T-helper 2 cell treated with Interferon-gamma antibody and Interleukin-4, amounts not matched to agents 100 ng/mL and 5 ng/mL, for 36 hours (primary cell): ENCODE measurements around the gene CCR8. TPM values are rescaled to one million over a fixed set of nuclear protein-coding genes. Genes with fewer than 3 reads are reported as not detected.
"Not testable (repeated sequence)": the region's sequence is repeated elsewhere in the genome, so short reads cannot be mapped to it uniquely, and the experiment has no call there.

Source experiments
- intact Hi-C: fragments of 100-400 bp; cut with micrococcal nuclease; formaldehyde crosslinking; loops from one replicate; pipeline ENCODE4 v1.15.1; 2023
- total RNA-seq: library from RNA; stranded (reverse); gene quantifications from 2 replicates; pipeline ENCODE4 v1.2.3, GENCODE V29; 2022

CCR8 gene
- total RNA-seq, 1 donor from 2014 or later: 13.7 TPM

DNA sequence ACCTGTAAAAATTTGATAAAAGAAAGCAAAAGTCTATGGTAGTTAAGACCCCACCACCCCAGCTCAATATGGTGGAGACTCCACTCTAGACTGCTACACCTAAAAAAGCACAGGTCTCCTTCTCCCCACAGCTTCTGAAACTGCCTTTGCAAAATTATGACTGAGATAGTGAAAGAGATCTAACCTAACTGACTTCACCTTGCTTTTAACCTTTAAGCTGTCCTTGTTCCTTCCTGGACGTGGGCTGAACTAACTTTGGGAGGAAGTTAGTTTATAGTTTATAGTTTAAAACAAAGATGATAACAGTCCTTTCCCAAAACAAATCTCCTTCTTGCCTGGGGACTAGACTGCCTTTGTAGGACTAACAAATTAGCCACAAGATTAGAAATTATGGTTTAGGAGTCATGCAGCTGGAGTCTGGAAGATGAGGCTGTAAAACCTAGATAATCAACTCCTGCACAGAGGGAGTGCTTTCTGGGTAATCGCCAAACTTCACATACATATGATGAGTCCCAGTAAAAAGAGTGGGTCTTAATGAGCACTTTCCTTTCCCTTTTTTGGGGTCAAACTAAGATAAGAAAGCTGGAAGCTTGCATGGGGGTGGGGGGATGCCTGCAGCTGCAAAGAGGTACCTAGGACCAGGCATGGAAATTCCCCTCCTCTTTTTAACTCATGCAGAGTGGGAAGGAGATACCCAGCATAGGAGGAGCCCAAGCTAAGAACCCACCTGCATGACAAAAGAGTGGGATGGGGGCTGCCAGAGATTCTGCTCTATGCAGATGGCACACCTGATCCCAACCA lies 17.5 kb downstream of the CCR8 start:
- intact Hi-C loops: no loop called here

DNA sequence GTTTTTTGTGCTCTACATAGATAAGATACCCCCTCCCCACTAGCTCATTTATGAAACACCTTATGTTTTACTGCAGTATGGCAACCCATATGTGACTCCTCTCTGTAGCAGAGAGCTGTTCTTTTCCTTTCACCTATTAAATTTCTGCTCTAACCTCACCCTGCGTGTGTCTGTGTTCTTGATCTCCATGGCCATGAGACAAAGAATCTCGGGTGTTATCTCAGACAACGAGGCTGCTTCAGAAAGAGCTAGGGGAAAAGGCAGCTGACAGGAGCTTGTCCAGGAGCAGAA lies 18.0 kb downstream of the CCR8 start:
- intact Hi-C loops: no loop called here

DNA sequence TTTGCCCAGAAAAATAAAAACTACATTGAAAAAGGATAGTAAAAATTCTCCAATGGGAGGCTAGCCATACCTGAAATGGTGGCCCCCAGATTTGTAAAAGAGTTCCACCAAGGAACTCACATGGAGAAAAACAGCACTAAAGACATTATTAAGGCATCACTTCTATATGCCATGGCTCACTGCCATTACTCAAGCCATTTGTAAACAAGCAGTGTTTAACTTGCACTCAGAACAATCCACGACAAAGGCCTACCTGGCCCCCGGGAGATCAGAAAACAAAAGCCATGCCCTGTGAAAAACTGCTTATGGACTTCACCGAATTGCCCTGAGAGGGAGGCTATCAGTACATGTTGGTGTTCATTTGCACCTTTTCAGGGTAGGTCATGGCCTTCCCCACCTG lies 19.6 kb downstream of the CCR8 start:
- intact Hi-C loops: no loop called here

DNA sequence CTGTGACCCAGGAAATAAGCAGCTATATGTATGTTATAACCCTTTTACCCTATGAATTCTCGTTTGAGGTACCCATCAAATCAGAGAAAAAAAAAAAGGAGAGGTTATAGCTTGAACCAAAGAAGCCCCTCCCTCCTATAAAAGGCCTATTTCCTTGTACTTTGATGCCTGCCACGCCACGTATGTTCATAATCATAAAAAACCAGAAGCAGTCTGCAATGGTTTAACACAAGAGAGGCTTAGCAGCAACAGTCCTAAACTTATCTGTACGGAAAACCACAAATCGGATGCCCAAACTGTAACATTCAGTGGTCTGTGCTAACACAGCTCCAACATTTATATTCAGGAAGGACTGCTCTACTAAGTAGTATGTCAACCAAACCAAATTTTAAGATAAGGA lies 21.2 kb downstream of the CCR8 start:
- intact Hi-C loops: no loop called here

DNA sequence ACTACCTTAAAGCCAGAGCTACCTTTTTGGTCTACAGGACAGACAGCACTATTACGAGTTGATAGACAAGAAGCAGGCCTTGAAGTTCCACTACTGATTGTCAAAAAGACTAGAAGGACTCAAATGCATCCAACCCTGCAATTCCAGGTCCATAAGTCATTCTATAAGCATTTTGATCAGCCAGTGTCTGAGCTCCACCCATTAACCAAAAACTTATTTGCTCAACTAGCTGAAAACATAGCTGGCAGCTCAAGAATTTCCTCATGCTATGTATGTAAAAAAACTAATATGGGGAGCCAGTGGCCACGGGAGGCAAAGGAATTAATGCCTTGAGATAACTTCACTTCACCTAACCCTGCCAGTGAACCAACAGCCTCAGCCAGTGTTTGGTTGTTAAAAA lies 21.6 kb downstream of the CCR8 start:
- intact Hi-C loops: not testable (repeated sequence)

DNA sequence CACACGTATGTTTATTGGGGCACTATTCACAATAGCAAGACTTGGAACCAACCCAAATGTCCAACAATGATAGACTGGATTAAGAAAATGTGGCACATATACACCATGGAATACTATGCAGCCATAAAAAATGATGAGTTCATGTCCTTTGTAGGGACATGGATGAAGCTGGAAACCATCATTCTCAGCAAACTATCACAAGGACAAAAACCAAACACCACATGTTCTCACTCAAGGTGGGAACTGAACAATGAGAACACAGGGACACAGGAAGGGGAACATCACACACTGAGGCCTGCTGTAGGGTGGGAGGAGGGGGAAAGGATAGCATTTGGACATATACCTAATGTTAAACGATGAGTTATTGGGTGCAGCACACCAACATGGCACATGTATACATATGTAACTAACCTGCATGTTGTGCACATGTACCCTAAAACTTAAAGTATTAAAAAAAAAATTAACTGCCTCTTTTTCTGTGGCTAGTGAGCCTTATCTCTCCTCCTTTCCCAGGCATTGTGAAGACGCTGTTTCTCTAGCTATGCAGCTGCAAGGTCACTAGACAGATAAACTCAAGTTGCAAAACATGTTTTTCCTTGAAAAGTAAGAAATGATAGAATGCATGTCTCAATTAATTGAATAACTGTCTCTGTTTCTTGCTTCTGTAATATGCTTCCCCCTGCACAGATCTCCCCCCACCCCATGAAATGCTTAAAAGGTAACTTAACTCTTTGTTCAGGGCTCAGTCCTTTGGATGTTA lies 23.8 kb downstream of the CCR8 start:
- intact Hi-C loops: not testable (repeated sequence)

DNA sequence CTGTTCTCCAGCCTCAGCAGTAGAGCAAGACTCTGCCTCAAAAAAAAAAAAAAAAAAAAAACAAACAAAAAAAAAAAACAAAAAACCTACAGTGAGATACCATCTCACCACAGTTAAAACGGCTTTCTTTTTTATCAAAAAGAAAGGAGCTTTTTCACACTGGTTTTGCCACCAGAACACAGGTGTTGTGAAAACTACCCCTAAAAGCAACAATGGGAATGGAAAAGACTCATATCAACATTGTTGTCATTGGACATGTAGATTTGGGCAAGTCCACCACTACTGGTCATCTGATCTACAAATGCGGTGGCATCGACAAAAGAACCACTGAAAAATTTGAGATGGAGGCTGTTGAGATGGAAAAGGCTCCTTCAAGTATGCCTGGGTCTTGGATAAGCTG lies 28.8 kb downstream of the CCR8 start:
- intact Hi-C loops: no loop called here

DNA sequence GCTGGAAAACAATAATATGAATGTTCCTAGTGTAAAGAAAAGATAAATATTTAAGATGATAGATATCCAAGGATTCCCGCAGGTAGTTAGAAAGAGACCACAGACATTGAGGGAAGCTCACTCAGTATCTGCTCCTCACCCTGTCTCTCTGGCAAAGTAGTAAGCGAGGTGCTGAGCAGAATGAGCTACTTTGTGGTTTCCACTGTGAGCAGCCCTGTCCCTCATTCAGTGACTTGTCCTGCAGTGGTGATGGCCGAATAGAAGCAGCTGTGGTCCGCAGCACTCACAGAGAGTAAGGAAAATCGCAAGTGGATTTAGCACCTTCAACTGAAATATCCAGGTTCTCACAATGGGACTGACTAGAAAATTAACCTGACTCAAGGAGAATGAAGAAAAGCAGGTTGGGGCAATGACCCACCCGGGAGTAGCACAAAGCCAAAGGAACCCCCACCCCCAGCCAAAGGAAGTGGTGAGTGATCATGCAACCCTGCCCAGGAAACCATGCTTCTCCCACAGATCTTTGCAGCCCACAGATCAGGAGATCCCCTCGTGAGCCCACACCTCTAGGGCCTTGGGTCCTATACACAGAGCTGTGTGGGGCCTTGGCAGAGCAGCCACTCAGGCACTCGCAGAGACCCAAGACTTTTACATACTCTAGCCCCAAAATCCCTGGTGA lies 31.9 kb downstream of the CCR8 start:
- intact Hi-C loops: loop anchor here (2.0 kb wide), 3 partner anchors 21 to 45 kb away; partner anchors contain the start of genes CCR8, RPSA and SLC25A38

DNA sequence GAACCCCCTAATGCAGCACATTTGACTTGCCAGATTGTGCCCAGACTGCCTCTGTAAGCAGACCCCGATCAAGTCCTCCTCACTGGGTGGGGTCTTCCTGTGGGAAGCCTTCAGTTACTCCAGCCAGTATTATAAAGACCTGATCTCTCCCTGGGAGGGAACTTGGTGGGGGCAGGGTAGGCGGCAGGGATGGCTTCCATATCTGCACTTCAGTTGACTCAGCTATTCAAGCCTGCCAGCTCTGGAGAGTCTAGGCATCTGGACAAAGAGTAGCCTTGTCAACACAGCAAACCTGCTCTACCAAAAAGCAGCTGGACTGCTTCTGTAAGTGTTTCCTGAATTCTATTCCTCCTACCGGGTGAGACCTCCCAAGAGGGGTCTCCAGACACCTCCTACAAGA lies 32.7 kb downstream of the CCR8 start:
- intact Hi-C loops: loop anchor here (1.0 kb wide), 1 partner anchor 16 kb away; no protein-coding TSS in a partner anchor

DNA sequence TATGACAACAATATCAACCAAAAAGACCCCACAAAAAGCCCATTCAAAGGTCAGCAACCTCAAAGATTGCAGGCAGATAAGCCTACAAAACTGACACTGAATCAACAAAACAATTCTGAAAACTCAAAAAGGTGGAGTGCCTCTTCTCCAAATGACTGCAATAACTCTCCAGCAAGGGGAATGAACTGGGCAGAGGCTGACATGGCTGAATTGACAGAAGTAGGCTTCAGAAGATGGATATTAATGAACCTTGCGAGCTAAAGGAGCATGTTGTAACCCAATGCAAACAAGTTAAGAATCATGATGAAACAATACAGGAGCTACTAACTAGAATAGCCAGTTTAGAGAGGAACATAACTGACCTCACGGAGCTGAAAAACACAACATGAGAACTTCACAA lies 33.3 kb downstream of the CCR8 start:
- intact Hi-C loops: loop anchor here (1.0 kb wide), 1 partner anchor 15 kb away; no protein-coding TSS in a partner anchor

DNA sequence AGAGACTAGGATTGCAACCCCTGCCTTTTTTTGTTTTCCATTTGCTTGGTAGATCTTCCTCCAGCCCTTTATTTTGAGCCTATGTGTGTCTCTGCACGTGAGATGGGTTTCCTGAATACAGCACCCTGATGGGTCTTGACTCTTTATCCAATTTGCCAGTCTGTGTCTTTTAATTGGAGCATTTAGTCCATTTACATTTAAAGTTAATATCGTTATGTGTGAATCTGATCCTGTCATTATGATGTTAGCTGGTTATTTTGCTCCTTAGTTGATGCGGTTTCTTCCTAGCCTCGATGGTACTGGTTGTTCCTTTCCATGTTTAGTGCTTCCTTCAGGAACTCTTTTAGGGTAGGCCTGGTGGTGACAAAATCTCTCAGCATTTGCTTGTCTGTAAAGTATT lies 40.9 kb downstream of the CCR8 start:
- intact Hi-C loops: not testable (repeated sequence)

DNA sequence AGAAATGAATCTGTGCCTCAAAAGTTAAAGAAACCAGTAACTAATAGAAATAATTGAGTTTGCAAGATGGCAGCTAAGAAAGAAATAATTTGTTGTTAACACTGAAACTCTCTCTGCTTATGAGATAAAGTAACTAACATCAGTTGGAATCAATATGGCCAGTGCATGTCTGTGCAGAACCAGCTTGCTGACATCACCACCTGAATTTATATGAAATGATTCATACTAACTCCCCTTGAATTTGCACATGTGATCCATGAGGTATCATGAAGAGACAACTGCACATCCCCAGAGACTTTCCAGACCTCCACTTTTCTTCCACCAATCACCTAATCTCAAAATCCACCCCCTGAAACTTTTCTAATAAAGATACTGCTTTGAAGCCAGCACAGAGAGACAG lies 43.3 kb downstream of the CCR8 start:
- intact Hi-C loops: no loop called here

DNA sequence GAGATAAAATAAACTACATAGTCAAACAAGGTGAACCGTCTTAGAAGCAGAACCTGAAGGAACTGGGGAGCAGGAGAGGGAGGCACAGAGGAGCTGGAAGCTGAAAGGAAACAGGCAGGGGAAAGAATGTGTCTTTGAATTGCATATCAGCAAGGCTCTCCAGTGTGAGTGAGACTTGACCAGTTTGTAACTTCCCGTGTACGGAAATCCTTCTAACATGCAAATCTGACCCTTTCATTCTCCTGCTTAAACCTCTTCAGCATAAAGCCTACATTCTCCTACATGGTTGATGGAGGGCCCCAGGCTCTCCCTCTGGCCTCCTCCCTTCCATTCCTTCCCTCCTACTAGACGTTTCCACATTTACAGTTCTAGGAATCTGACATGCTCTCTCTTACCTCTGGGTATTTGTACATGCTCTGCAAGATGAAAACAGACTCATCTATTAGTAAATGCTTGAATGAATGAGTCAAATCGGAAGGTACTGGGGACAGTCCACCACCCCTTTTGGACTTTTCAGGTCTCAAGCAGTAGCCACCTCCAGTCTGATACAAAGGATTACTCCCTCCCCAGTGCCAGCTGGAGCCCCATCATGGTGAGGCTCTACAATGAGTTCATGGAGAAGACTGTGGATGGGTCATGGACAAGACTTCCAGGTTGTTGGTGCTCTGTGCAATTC lies 47.6 kb downstream of the CCR8 start:
- intact Hi-C loops: no loop called here

DNA sequence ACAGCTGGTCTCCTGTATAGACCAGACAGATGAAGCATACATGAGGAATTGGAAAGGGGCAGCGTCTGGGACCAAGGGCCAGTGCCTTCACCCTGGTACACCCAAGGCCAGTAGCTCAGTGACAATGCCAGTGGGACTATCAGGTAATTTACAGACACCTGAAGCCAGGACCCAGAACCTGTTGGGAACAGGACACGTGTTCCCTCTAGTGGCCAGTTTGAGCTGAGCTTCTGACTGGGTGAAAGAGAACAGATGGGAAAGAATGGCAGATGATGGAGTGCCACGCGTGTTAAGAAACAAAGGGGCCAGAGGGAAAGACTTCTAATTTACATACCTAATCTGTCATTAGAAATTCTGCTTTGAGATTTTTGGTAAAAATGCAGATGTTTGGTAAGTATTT lies 48.6 kb downstream of the CCR8 start:
- intact Hi-C loops: loop anchor here (1.0 kb wide), 4 partner anchors 16 to 224 kb away; no protein-coding TSS in a partner anchor

DNA sequence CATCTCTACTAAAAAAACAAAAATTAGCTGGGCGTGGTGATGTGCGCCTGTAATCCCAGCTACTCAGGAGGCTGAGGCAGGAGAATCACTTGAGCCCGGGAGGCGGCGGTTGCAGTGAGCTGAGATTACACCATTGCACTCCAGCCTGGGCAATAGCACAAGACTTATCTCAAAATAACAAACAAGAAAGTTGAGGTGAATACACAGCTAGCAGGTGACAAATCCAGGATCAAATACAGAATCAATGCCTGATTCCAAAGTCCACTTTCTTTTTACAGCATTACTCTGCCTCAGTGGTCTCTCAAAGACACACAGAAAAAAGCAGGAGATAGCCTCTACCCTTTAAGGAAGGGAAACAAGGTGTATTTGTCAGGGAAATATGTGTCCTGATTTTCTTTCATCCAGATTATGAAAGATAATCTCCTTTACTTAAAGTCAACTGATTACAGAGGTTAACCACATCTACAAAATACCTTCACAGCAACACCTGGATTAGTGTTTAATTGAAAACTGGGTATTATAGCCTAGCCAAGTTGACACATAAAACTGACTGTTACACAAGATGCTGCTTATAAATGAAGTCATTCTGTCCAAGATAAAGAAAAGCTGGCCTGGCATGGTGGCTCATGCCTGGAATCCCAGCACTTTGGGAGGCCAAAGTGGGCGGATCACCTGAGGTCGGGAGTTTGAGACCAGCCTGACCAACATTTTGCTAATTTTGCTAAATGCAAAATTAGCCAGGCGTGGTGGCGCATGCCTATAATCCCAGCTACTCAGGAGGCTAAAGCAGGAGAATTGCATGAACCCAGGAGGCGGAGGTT lies 49.7 kb downstream of the CCR8 start:
- intact Hi-C loops: loop anchor here (1.0 kb wide), 4 partner anchors 17 to 225 kb away; no protein-coding TSS in a partner anchor

DNA sequence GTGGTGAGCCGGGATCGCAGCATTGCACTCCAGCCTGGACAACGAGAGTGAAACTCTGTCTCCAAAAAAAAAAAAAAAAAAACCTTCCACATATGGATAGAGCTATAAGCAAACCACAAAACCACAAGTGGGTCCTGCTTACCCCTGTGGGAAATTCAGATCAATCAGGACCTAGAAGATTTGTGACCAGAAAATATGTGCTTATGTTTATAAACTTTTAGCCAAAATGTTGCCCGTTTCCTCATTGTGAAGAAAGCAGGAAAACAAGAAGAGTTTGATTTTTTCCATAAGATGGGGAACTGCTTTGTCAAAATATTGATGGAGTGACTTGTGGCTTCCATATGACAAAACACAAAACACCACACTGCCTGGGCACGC lies 50.3 kb downstream of the CCR8 start:
- intact Hi-C loops: no loop called here

DNA sequence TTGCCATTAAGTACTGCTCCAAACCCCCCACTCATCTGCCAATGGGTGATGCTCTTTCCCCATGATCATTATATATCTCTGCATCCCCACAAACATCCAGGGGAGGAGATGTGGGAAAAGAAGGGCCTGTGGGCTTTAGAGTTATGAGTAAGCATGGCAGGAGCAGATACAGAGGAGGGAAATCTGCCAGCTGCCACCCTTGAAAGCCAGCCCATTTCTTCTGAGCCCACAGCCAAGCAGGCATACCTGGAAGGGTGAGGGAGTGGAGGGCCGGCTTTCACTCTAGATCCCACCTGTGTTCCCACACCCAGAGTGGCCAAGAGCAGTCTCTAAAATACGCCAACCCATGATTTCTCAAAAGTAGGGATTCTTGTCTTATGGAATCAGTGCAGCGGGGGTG lies 51.9 kb downstream of the CCR8 start:
- intact Hi-C loops: no loop called here
